Right atrium auricular region (tissue), 2 donors: ENCODE results near the gene ADCY1. TPM values are rescaled to one million over a fixed set of nuclear protein-coding genes. Genes with fewer than 3 reads are reported as not detected.

Experiments used
- DNase-seq: peaks from one replicate; pipeline ENCODE4 v3.0.0-alpha.2; 2019; ENCODE audit warnings: low spot score
- H3K27ac ChIP-seq, 2 donors: fragments of 200-600 bp; sonication (generic); 1 replicate in 1 of 2; 2 replicates in 1 of 2; pipeline ENCODE4 v1.5.1; 2016 to 2019
- H3K27me3 ChIP-seq, 2 donors: fragments of 200-600 bp; sonication (generic); one replicate each; pipeline versions ENCODE4 v1.5.1 to v1.6.0; 2017 to 2019
- H3K36me3 ChIP-seq: fragments of 200-600 bp; sonication (generic); one replicate; pipeline ENCODE4 v1.5.1; 2016
- H3K4me1 ChIP-seq, 2 donors: fragments of 200-600 bp; sonication (generic); one replicate each; pipeline versions ENCODE4 v1.5.1 to v1.6.0; 2017 to 2019
- H3K4me3 ChIP-seq, 2 donors: fragments of 200-600 bp; sonication (generic); 1 replicate in 1 of 2; 2 replicates in 1 of 2; pipeline ENCODE4 v1.5.1; 2017 to 2019; ENCODE audit warnings: mild to moderate bottlenecking in 1 of 2, moderate library complexity in 1 of 2
- H3K9me3 ChIP-seq, 2 donors: fragments of 200-600 bp; sonication (generic); one replicate each; pipeline ENCODE4 v1.5.1; 2019
- total RNA-seq, 2 donors: library from RNA; depleted of rRNA; stranded (reverse); fragments of >200 nt; gene quantifications; one replicate each; pipeline ENCODE4 v1.1.0, GENCODE V29; 2016
- TF ChIP-seq, protein P1 (sequence below), 2 donors: fragments of 200-600 bp; sonication (generic); IDR thresholded peaks; one replicate each; pipeline ENCODE4 v1.5.1; 2019; ENCODE audit warnings: antibody characterized with exemption in 2 of 2

ADCY1 gene
- total RNA-seq, 2 donors from 2014 or later = 2.4 to 3.2 TPM

DNA sequence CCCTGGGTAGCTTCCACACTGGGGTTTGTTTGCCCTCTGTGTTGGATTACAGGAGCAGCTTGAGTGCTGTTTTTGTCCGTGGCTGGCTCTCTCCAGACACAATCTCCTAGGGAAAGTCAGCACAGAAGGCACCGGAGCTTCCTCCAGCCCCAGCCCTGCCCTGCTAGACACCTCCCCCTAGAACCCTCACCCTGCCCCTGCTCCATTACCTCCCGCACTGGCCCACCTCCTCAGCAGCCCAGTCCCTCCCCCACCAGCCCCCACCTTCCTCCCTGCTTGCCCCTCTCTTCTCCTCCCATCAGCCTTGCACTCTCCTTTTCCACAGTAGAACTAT lies 130.5 kb downstream of the ADCY1 start:
- H3K36me3 ChIP-seq = no peaks in the 10 kb centered on the region

DNA sequence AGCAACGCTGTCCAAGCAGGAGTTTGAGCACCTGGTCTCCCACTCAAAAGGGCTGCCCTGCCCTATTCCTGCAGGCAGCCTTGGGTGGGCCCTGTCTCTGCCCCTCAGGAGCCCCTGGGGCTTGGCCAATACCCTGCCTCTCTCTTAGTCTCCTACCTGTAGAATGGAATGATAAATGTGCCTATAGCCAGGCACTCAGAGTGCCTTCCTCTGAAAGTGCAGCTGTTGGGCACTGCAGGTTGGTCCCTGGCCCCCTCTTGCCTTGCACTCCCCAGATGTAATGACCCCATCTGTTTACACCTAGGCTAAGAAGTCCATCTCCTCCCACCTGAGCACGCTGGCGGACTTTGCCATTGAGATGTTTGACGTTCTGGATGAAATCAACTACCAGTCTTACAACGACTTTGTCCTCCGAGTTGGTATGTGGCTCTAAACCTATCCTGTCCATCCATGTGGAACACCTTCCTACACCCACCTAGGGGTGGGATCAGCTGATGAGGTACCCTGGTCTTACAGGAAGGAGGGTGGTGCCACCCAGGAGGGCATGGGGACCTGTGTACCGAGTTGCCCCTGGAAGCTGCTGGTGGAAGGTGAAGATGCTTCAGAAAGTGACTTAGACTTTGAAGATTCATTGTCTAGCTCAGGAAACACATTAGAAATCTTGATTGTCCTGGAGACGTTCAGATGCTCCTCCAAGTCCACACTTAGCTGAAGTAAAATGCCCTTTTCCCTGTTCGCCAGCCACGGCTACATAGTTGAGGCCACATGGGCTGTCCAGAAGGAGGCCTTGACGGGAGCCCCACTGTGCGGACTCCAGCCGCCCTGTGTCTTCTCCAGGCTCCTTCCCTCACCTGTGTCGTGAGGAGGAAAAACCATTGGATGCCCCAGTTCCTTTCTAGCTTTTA lies 134.1 kb downstream of the ADCY1 start:
- TF ChIP-seq, protein P1, sequence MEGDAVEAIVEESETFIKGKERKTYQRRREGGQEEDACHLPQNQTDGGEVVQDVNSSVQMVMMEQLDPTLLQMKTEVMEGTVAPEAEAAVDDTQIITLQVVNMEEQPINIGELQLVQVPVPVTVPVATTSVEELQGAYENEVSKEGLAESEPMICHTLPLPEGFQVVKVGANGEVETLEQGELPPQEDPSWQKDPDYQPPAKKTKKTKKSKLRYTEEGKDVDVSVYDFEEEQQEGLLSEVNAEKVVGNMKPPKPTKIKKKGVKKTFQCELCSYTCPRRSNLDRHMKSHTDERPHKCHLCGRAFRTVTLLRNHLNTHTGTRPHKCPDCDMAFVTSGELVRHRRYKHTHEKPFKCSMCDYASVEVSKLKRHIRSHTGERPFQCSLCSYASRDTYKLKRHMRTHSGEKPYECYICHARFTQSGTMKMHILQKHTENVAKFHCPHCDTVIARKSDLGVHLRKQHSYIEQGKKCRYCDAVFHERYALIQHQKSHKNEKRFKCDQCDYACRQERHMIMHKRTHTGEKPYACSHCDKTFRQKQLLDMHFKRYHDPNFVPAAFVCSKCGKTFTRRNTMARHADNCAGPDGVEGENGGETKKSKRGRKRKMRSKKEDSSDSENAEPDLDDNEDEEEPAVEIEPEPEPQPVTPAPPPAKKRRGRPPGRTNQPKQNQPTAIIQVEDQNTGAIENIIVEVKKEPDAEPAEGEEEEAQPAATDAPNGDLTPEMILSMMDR (IDR thresholded peaks at IDR 0.05) = no peak
- Histone ChIP-seq H3K27me3 (no peaks in the 10 kb centered on the region), H3K4me1 (no peaks in the 10 kb centered on the region), H3K36me3 (no peaks in the 10 kb centered on the region), H3K4me3 (no peak overlapping the region), H3K27ac (no peak overlapping the region), H3K9me3 (no peaks in the 10 kb centered on the region)
- DNase-seq = peak; percentile 54

More for the DNA sequence above, 130.5 kb downstream of the ADCY1 start:
- Histone ChIP-seq H3K4me3 (no peak overlapping the region), H3K9me3 (no peaks in the 10 kb centered on the region), H3K27ac (no peak overlapping the region), H3K4me1 (peaks cover 0 to 10% of the 10 kb centered on the region in 2 donors), H3K27me3 (no peaks in the 10 kb centered on the region)
- TF ChIP-seq, protein P1 (IDR thresholded peaks at IDR 0.05) = no peak
- peak; percentile 28 for DNase-seq

GRCh38 chr7:45709168-45710042 lies 135.2 kb downstream of the ADCY1 start:
- H3K27ac ChIP-seq = peak overlapping the region in 1 of 2 donors; percentile 65
- no peaks in the 10 kb centered on the region for H3K36me3 ChIP-seq
- peak; percentile 85 for DNase-seq
- TF ChIP-seq, protein P1 (IDR thresholded peaks at IDR 0.05) = no peak
- H3K27me3 ChIP-seq = no peaks in the 10 kb centered on the region
- H3K9me3 ChIP-seq = no peaks in the 10 kb centered on the region
- no peaks in the 10 kb centered on the region for H3K4me1 ChIP-seq
- no peak overlapping the region for H3K4me3 ChIP-seq

DNA sequence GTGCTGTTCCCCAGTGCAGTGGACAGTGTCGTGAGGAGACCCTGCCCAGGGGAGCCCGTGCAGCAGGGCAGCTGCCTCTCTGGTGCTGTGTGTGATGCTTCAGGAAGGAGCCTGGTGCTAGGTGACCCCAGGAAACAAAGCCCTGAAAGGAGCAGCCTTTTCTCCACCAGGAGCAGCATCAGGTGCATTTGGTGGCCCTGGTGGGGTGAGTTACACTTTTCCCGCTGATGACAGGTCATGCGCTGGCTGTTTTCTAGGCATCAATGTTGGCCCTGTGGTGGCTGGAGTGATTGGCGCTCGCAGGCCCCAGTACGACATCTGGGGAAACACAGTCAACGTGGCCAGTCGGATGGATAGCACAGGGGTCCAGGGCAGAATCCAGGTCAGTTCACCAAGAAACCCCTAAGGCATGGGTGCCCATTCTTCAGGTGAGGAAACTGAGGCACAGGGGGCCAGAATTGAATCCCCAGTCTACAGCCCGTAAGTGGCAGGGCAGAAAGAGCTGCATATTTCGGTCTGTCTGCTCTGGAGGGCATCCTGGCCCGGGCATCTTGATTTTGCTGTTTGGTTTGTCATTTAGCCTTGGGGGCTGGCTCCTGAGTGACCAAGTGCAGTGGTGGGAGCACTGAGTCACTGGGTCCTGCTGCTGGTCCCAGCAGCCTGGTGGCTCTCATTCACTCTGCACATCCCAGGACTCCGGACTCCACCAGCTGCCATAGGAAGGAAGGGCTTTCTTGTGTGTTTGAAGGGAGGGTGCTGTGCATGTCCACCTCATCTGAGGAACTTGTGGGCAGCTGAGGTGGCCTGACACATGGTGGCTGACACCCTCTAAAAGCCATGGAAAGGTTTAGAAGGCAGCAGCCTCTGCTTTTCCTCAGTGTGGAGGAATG lies 136.3 kb downstream of the ADCY1 start:
- TF ChIP-seq, protein P1 (IDR thresholded peaks at IDR 0.05) = no peak
- no peaks in the 10 kb centered on the region for H3K9me3 ChIP-seq
- H3K4me1 ChIP-seq = no peaks in the 10 kb centered on the region
- no peaks in the 10 kb centered on the region for H3K27me3 ChIP-seq
- H3K4me3 ChIP-seq = no peak overlapping the region
- H3K36me3 ChIP-seq = no peaks in the 10 kb centered on the region
- peak; percentile 55 for DNase-seq
- no peak overlapping the region for H3K27ac ChIP-seq

DNA sequence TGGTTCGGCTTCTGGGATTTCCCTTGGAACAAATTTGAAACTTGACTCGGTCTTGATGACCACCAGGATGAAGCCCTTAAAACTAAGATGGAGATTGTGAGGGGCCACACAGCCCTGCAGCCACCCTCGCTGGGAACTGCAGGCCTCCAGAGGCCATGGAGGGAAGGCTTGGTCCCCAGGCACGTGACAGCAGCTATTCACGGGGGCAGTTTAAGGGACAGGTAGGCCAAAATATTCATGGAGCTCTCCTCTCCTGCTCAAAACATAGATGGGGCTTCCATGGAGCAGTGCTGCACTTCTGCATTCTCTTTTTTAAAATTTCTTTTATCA lies 137.0 kb downstream of the ADCY1 start:
- Histone ChIP-seq H3K4me1 (no peaks in the 10 kb centered on the region), H3K27ac (no peak overlapping the region), H3K4me3 (no peak overlapping the region), H3K27me3 (no peaks in the 10 kb centered on the region), H3K36me3 (no peaks in the 10 kb centered on the region), H3K9me3 (no peaks in the 10 kb centered on the region)
- DNase-seq = no peak
- TF ChIP-seq, protein P1 (IDR thresholded peaks at IDR 0.05) = no peak
